Liver (tissue), 9 donors: ENCODE data around the gene RAB44. TPM values are rescaled to one million over a fixed set of nuclear protein-coding genes. Genes with fewer than 3 reads are reported as not detected.

ENCODE experiments used
- DNase-seq: peaks from one replicate; pipeline ENCODE4 v3.0.0-alpha.2; 2017; ENCODE audit warnings: low spot score
- H3K27ac ChIP-seq, 2 donors: one replicate each; pipeline ENCODE4 v1.7.0; 2013; ENCODE audit warnings: inconsistent platforms in 2 of 2, low read length in 2 of 2, control low read depth in 1 of 2, low read depth in 1 of 2, mild to moderate bottlenecking in 1 of 2
- H3K27me3 ChIP-seq, 4 donors: one replicate each; pipeline versions ENCODE4 v1.6.1 to v1.7.0; 2013; ENCODE audit warnings: low read length in 3 of 4, inconsistent platforms in 1 of 4, mild to moderate bottlenecking in 1 of 4, moderate library complexity in 1 of 4; ENCODE audit not compliant: control insufficient read depth in 4 of 4, insufficient read depth in 4 of 4
- H3K36me3 ChIP-seq, 4 donors: one replicate each; pipeline versions ENCODE4 v1.6.1 to v1.7.0; 2013; ENCODE audit warnings: low read length in 3 of 4, mild to moderate bottlenecking in 3 of 4, low read depth in 1 of 4, moderate library complexity in 1 of 4; ENCODE audit not compliant: control insufficient read depth in 4 of 4, insufficient read depth in 3 of 4
- H3K4me1 ChIP-seq, 4 donors: one replicate each; pipeline versions ENCODE4 v1.6.1 to v1.7.0; 2013; ENCODE audit warnings: low read length in 3 of 4, mild to moderate bottlenecking in 3 of 4, moderate library complexity in 1 of 4; ENCODE audit not compliant: control insufficient read depth in 4 of 4, insufficient read depth in 4 of 4
- H3K4me3 ChIP-seq, 3 donors: one replicate each; pipeline versions ENCODE4 v1.6.1 to v1.7.0; 2013; ENCODE audit warnings: low read length in 3 of 3, control low read depth in 1 of 3, low read depth in 1 of 3, mild to moderate bottlenecking in 1 of 3
- H3K9ac ChIP-seq, 2 donors: one replicate each; pipeline ENCODE4 v1.7.0; 2013; ENCODE audit warnings: low read length in 2 of 2, mild to moderate bottlenecking in 2 of 2, moderate library complexity in 2 of 2, control low read depth in 1 of 2, low read depth in 1 of 2
- H3K9me3 ChIP-seq, 4 donors: one replicate each; pipeline versions ENCODE4 v1.6.1 to v1.7.0; 2013; ENCODE audit warnings: low read length in 3 of 4; ENCODE audit not compliant: control insufficient read depth in 4 of 4
- EGR1 ChIP-seq, 2 donors: IDR thresholded peaks; 2 replicates each; pipeline ENCODE4 v1.6.1; 2016 to 2018; ENCODE audit warnings: antibody characterized with exemption in 2 of 2, low read depth in 2 of 2
- FOXA1 ChIP-seq: IDR thresholded peaks from 2 replicates; pipeline ENCODE4 v1.6.1; 2016; ENCODE audit warnings: antibody characterized with exemption
- GABPA ChIP-seq, 2 donors: IDR thresholded peaks in 1 of 2; conservative IDR thresholded peaks in 1 of 2; 2 replicates each; pipeline ENCODE4 v1.6.1; 2016; ENCODE audit warnings: antibody characterized with exemption in 2 of 2, mild to moderate bottlenecking in 1 of 2, moderate library complexity in 1 of 2
- HNF4A ChIP-seq, 2 donors: conservative IDR thresholded peaks; 2 replicates each; pipeline ENCODE4 v1.6.1; 2016; ENCODE audit warnings: antibody characterized with exemption in 2 of 2, mild to moderate bottlenecking in 2 of 2
- HNF4G ChIP-seq: IDR thresholded peaks from 2 replicates; pipeline ENCODE4 v1.6.1; 2016; ENCODE audit warnings: antibody characterized with exemption
- JUND ChIP-seq, 2 donors: IDR thresholded peaks; 2 replicates each; pipeline ENCODE4 v1.6.1; 2016; ENCODE audit warnings: antibody characterized with exemption in 2 of 2
- NR2F2 ChIP-seq: IDR thresholded peaks from 2 replicates; pipeline ENCODE4 v1.6.1; 2016; ENCODE audit warnings: antibody characterized with exemption
- RAD21 ChIP-seq, 2 donors: IDR thresholded peaks; 2 replicates each; pipeline ENCODE4 v1.6.1; 2016; ENCODE audit warnings: antibody characterized with exemption in 2 of 2, mild to moderate bottlenecking in 2 of 2
- TAF1 ChIP-seq: conservative IDR thresholded peaks from 2 replicates; pipeline ENCODE4 v1.6.1; 2016; ENCODE audit warnings: antibody characterized with exemption, mild to moderate bottlenecking
- YY1 ChIP-seq: IDR thresholded peaks from 2 replicates; pipeline ENCODE4 v1.6.1; 2016; ENCODE audit warnings: antibody characterized with exemption, mild to moderate bottlenecking
- WGBS: extraction: QIAGEN DNeasy Blood & Tissue Kit; methylation state at CpG from one replicate; pipeline ENCODE4 v1.1.7; 2013; 5-methylcytosine and 5-hydroxymethylcytosine counted together
- polyA plus RNA-seq, 2 donors: library from polyadenylated mRNA; stranded (reverse) in 1 of 2; unstranded in 1 of 2; fragments of 200-250 nt in 1 of 2; fragments of >200 nt in 1 of 2; fragmentation: Nextera tagmentation in 1 of 2; extraction: Ambion mirVana in 1 of 2; gene quantifications; one replicate each; pipeline versions ENCODE4 v1.2.1 to v1.2.3, GENCODE V29; 2013 to 2015
- total RNA-seq, 2 donors: library from RNA; depleted of rRNA; stranded (reverse); fragments of >200 nt; gene quantifications; one replicate each; pipeline ENCODE4 v1.2.3, GENCODE V29; 2014
- TF ChIP-seq, protein P1 (sequence below): IDR thresholded peaks from 2 replicates; pipeline ENCODE4 v1.6.1; 2016; ENCODE audit warnings: antibody characterized with exemption
- TF ChIP-seq, protein P2 (sequence below): IDR thresholded peaks from 2 replicates; pipeline ENCODE4 v1.6.1; 2016; ENCODE audit warnings: antibody characterized with exemption
- TF ChIP-seq, protein P3 (sequence below): IDR thresholded peaks from 2 replicates; pipeline ENCODE4 v1.6.1; 2016; ENCODE audit warnings: antibody characterized with exemption, mild to moderate bottlenecking
- TF ChIP-seq, protein P4 (sequence below): fragments of 150-350 bp; IDR thresholded peaks from 2 replicates; pipeline ENCODE4 v1.5.1; 2017; ENCODE audit warnings: improper control_type of control experiment, low read depth, low read length; ENCODE audit not compliant: missing input control
- TF ChIP-seq, protein P5 (sequence below): IDR thresholded peaks from 2 replicates; pipeline ENCODE4 v1.6.1; 2016; ENCODE audit warnings: antibody characterized with exemption
- donor health status: healthy.
- donor health status: healthy.
- donor health status: healthy.
- donor health status: healthy.
- donor health status: healthy.

Gene RAB44
- total and polyA plus RNA-seq, 4 donors, result 0.02 to 1.3 (median 0.08) TPM; not detected in 1

DNA sequence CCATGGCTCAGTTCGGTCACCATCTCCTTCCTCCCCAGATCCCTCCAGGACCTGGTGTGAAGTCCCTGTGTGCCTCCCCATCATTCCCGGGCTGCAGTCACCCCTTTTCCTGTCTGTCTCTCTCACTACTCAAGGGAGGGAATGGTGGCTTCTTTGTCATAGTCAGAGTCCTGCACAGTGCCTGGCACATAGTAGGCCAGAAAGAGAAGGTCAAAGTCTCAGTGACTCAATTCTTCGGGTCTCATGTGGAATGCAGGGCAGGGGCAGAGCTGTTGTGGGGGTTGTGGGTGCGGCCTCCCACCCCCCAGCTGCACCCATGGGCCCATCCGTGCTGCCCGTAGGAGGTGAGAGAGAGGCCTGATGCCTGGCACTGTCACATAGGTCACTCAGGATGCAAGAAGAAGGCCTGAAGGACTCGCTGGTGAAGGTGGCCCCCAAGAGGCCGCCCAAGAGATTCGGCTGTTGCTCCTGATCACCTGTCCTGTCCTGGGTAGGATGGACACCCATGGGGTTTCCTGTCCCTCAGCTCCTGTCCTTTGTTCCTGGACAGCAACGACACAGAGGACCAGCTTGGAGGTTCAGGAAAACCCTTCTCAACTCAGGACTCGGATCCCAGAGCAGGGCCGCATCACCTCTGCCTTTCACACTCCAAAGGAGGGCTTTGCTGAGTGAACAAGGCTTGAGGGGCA lies 34.1 kb downstream of the RAB44 start:
- H3K4me3 ChIP-seq, result no peak overlapping the region

More for the DNA sequence above, 34.1 kb downstream of the RAB44 start:
- WGBS, result 93% methylated on average over 12 of the region's 12 CpGs
- Histone ChIP-seq H3K9me3 (no peaks in the 10 kb centered on the region), H3K36me3 (no peaks in the 10 kb centered on the region), H3K27me3 (no peaks in the 10 kb centered on the region), H3K4me1 (peaks cover 0 to 3% (median 0%) of the 10 kb centered on the region in 4 donors), H3K9ac (no peak overlapping the region), H3K27ac (no peak overlapping the region)
- DNase-seq, result no peak
- no peak for TF ChIP-seq TAF1
- no peak for TF ChIP-seq FOXA1
- TF ChIP-seq, protein P1, sequence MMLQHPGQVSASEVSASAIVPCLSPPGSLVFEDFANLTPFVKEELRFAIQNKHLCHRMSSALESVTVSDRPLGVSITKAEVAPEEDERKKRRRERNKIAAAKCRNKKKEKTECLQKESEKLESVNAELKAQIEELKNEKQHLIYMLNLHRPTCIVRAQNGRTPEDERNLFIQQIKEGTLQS, result no peak
- TF ChIP-seq, protein P2, sequence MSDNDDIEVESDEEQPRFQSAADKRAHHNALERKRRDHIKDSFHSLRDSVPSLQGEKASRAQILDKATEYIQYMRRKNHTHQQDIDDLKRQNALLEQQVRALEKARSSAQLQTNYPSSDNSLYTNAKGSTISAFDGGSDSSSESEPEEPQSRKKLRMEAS, result no peak
- TF ChIP-seq, protein P3, sequence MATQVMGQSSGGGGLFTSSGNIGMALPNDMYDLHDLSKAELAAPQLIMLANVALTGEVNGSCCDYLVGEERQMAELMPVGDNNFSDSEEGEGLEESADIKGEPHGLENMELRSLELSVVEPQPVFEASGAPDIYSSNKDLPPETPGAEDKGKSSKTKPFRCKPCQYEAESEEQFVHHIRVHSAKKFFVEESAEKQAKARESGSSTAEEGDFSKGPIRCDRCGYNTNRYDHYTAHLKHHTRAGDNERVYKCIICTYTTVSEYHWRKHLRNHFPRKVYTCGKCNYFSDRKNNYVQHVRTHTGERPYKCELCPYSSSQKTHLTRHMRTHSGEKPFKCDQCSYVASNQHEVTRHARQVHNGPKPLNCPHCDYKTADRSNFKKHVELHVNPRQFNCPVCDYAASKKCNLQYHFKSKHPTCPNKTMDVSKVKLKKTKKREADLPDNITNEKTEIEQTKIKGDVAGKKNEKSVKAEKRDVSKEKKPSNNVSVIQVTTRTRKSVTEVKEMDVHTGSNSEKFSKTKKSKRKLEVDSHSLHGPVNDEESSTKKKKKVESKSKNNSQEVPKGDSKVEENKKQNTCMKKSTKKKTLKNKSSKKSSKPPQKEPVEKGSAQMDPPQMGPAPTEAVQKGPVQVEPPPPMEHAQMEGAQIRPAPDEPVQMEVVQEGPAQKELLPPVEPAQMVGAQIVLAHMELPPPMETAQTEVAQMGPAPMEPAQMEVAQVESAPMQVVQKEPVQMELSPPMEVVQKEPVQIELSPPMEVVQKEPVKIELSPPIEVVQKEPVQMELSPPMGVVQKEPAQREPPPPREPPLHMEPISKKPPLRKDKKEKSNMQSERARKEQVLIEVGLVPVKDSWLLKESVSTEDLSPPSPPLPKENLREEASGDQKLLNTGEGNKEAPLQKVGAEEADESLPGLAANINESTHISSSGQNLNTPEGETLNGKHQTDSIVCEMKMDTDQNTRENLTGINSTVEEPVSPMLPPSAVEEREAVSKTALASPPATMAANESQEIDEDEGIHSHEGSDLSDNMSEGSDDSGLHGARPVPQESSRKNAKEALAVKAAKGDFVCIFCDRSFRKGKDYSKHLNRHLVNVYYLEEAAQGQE, result no peak
- TF ChIP-seq EGR1 (IDR thresholded peaks at IDR 0.05; ENCODE audit: low read depth in 2 of 2), result no peak
- TF ChIP-seq HNF4A (conservative IDR thresholded peaks at IDR 0.05), result no peak
- TF ChIP-seq HNF4G, result no peak
- TF ChIP-seq, protein P4, sequence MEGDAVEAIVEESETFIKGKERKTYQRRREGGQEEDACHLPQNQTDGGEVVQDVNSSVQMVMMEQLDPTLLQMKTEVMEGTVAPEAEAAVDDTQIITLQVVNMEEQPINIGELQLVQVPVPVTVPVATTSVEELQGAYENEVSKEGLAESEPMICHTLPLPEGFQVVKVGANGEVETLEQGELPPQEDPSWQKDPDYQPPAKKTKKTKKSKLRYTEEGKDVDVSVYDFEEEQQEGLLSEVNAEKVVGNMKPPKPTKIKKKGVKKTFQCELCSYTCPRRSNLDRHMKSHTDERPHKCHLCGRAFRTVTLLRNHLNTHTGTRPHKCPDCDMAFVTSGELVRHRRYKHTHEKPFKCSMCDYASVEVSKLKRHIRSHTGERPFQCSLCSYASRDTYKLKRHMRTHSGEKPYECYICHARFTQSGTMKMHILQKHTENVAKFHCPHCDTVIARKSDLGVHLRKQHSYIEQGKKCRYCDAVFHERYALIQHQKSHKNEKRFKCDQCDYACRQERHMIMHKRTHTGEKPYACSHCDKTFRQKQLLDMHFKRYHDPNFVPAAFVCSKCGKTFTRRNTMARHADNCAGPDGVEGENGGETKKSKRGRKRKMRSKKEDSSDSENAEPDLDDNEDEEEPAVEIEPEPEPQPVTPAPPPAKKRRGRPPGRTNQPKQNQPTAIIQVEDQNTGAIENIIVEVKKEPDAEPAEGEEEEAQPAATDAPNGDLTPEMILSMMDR, result no peak
- no peak for TF ChIP-seq YY1
- TF ChIP-seq, protein P5, sequence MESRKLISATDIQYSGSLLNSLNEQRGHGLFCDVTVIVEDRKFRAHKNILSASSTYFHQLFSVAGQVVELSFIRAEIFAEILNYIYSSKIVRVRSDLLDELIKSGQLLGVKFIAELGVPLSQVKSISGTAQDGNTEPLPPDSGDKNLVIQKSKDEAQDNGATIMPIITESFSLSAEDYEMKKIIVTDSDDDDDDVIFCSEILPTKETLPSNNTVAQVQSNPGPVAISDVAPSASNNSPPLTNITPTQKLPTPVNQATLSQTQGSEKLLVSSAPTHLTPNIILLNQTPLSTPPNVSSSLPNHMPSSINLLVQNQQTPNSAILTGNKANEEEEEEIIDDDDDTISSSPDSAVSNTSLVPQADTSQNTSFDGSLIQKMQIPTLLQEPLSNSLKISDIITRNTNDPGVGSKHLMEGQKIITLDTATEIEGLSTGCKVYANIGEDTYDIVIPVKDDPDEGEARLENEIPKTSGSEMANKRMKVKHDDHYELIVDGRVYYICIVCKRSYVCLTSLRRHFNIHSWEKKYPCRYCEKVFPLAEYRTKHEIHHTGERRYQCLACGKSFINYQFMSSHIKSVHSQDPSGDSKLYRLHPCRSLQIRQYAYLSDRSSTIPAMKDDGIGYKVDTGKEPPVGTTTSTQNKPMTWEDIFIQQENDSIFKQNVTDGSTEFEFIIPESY, result no peak
- TF ChIP-seq JUND (IDR thresholded peaks at IDR 0.05), result no peak
- no peak for TF ChIP-seq NR2F2
- TF ChIP-seq RAD21 (IDR thresholded peaks at IDR 0.05), result no peak
- no peak for TF ChIP-seq GABPA (IDR thresholded peaks at IDR 0.05 in 1 of 2, conservative IDR thresholded peaks at IDR 0.05 in 1 of 2)
